ENCODE measurements around the gene AKAP1.

Gene AKAP1

GRCh38 chr17:57130708-57131461 lies 45.8 kb downstream of the AKAP1 start:
- DNase-seq (ENCODE audit: low read depth, low spot score): peak; percentile 88

- no peak for DNase-seq (ENCODE audit: low read depth, low spot score)
Measured at GRCh38 chr17:57132663-57133062, 47.6 kb downstream of the AKAP1 start.

GRCh38 chr17:57133486-57133885 lies 48.4 kb downstream of the AKAP1 start:
- no peak for DNase-seq (ENCODE audit: low read depth, low spot score)

- DNase-seq (ENCODE audit: low read depth, low spot score): no peak
Measured at GRCh38 chr17:57135026-57135788, 50.2 kb downstream of the AKAP1 start.

- peak; percentile 21 for DNase-seq (ENCODE audit: low read depth, low spot score)
Measured at GRCh38 chr17:57135789-57136291, 50.8 kb downstream of the AKAP1 start.

GRCh38 chr17:57136355-57136754 lies 51.3 kb downstream of the AKAP1 start:
- DNase-seq (ENCODE audit: low read depth, low spot score): no peak

- DNase-seq (ENCODE audit: low read depth, low spot score): no peak
Measured at GRCh38 chr17:57138030-57138911, 53.2 kb downstream of the AKAP1 start.

GRCh38 chr17:57138956-57139576 lies 54.0 kb downstream of the AKAP1 start:
- no peak for DNase-seq (ENCODE audit: low read depth, low spot score)

- DNase-seq (ENCODE audit: low read depth, low spot score): no peak
Measured at GRCh38 chr17:57140316-57140715, 55.3 kb downstream of the AKAP1 start.

GRCh38 chr17:57142925-57143324 lies 57.9 kb downstream of the AKAP1 start:
- DNase-seq (ENCODE audit: low read depth, low spot score): no peak

- no peak for DNase-seq (ENCODE audit: low read depth, low spot score)
Measured at GRCh38 chr17:57143361-57143760, 58.3 kb downstream of the AKAP1 start.

GRCh38 chr17:57143919-57144318 lies 58.9 kb downstream of the AKAP1 start:
- no peak for DNase-seq (ENCODE audit: low read depth, low spot score)

GRCh38 chr17:57144567-57144966 lies 59.5 kb downstream of the AKAP1 start:
- DNase-seq (ENCODE audit: low read depth, low spot score): no peak

- no peak for DNase-seq (ENCODE audit: low read depth, low spot score)
Measured at GRCh38 chr17:57145347-57145746, 60.3 kb downstream of the AKAP1 start.

- DNase-seq (ENCODE audit: low read depth, low spot score): no peak
Measured at GRCh38 chr17:57146273-57146672, 61.2 kb downstream of the AKAP1 start.

GRCh38 chr17:57151798-57152197 lies 66.8 kb downstream of the AKAP1 start:
- no peak for DNase-seq (ENCODE audit: low read depth, low spot score)

- DNase-seq (ENCODE audit: low read depth, low spot score): no peak
Measured at GRCh38 chr17:57152967-57153528, 68.0 kb downstream of the AKAP1 start.

GRCh38 chr17:57154921-57155320 lies 69.9 kb downstream of the AKAP1 start:
- no peak for DNase-seq (ENCODE audit: low read depth, low spot score)

- peak; percentile 39 for DNase-seq (ENCODE audit: low read depth, low spot score)
Measured at GRCh38 chr17:57158325-57158724, 73.3 kb downstream of the AKAP1 start.

- DNase-seq (ENCODE audit: low read depth, low spot score): no peak
Measured at GRCh38 chr17:57158795-57159194, 73.7 kb downstream of the AKAP1 start.

GRCh38 chr17:57160624-57161023 lies 75.6 kb downstream of the AKAP1 start:
- no peak for DNase-seq (ENCODE audit: low read depth, low spot score)
